Activated naive CD8-positive, alpha-beta T cell (primary cell): ENCODE measurements around the gene RAET1G.
"Not testable (repeated sequence)": the region's sequence is repeated elsewhere in the genome, so short reads cannot be mapped to it uniquely, and the experiment has no call there.

Experiments used
- H3K27ac Mint-ChIP-seq: one replicate; pipeline ENCODE4 v1.8.0; 2021; ENCODE audit warnings: mixed read lengths
- H3K27me3 Mint-ChIP-seq: one replicate; pipeline ENCODE4 v1.8.0; 2021; ENCODE audit warnings: mixed read lengths
- H3K36me3 Mint-ChIP-seq: one replicate; pipeline ENCODE4 v1.8.0; 2021; ENCODE audit warnings: mixed read lengths
- H3K4me1 Mint-ChIP-seq: one replicate; pipeline ENCODE4 v1.8.0; 2021; ENCODE audit warnings: low read depth, mixed read lengths
- H3K4me3 Mint-ChIP-seq: one replicate; pipeline ENCODE4 v1.8.0; 2021; ENCODE audit warnings: mild to moderate bottlenecking, mixed read lengths
- H3K9me3 Mint-ChIP-seq: one replicate; pipeline ENCODE4 v1.8.0; 2021; ENCODE audit warnings: low read depth, mixed read lengths

Gene RAET1G

GRCh38 chr6:149915970-149916865 lies 6.7 kb downstream of the RAET1G start:
- no peak overlapping the region for H3K27ac Mint-ChIP-seq
- H3K36me3 Mint-ChIP-seq: peaks cover 3% of the 10 kb centered on the region
- H3K4me1 Mint-ChIP-seq: no peaks in the 10 kb centered on the region
- H3K9me3 Mint-ChIP-seq: no peaks in the 10 kb centered on the region
- no peak overlapping the region for H3K4me3 Mint-ChIP-seq
- H3K27me3 Mint-ChIP-seq: peaks cover 21% of the 10 kb centered on the region

GRCh38 chr6:149913540-149914240 lies 9.2 kb downstream of the RAET1G start:
- Mint-ChIP-seq H3K27ac (no peak overlapping the region), H3K9me3 (no peaks in the 10 kb centered on the region), H3K36me3 (no peaks in the 10 kb centered on the region), H3K4me1 (no peaks in the 10 kb centered on the region), H3K27me3 (peaks cover 7% of the 10 kb centered on the region), H3K4me3 (no peak overlapping the region)

GRCh38 chr6:149913085-149913484 lies 9.8 kb downstream of the RAET1G start:
- no peak overlapping the region for H3K4me3 Mint-ChIP-seq
- H3K27ac Mint-ChIP-seq: no peak overlapping the region
- H3K4me1 Mint-ChIP-seq: no peaks in the 10 kb centered on the region
- H3K36me3 Mint-ChIP-seq: no peaks in the 10 kb centered on the region
- H3K27me3 Mint-ChIP-seq: peaks cover 6% of the 10 kb centered on the region
- H3K9me3 Mint-ChIP-seq: no peaks in the 10 kb centered on the region

GRCh38 chr6:149912680-149913079 lies 10.2 kb downstream of the RAET1G start:
- H3K36me3 Mint-ChIP-seq, H3K4me3 Mint-ChIP-seq, H3K27ac Mint-ChIP-seq, H3K4me1 Mint-ChIP-seq, H3K27me3 Mint-ChIP-seq, H3K9me3 Mint-ChIP-seq: not testable (repeated sequence)

- H3K4me3 Mint-ChIP-seq: no peak overlapping the region
- H3K27me3 Mint-ChIP-seq: peaks cover 6% of the 10 kb centered on the region
- H3K4me1 Mint-ChIP-seq: no peaks in the 10 kb centered on the region
- H3K27ac Mint-ChIP-seq: no peak overlapping the region
- H3K9me3 Mint-ChIP-seq: no peaks in the 10 kb centered on the region
- H3K36me3 Mint-ChIP-seq: no peaks in the 10 kb centered on the region
These were observed 12.2 kb downstream of the RAET1G start for GRCh38 chr6:149910721-149911151.

- Mint-ChIP-seq H3K27me3 (peaks cover 6% of the 10 kb centered on the region), H3K27ac (no peak overlapping the region), H3K9me3 (no peaks in the 10 kb centered on the region)
These were observed 13.0 kb downstream of the RAET1G start for GRCh38 chr6:149909701-149910470.

GRCh38 chr6:149908480-149908879 lies 14.4 kb downstream of the RAET1G start:
- not testable (repeated sequence) for H3K9me3 Mint-ChIP-seq, H3K27ac Mint-ChIP-seq, H3K36me3 Mint-ChIP-seq, H3K4me1 Mint-ChIP-seq, H3K4me3 Mint-ChIP-seq, H3K27me3 Mint-ChIP-seq

More at GRCh38 chr6:149909701-149910470, 13.0 kb downstream of the RAET1G start:
- Mint-ChIP-seq H3K36me3 (no peaks in the 10 kb centered on the region), H3K4me3 (no peak overlapping the region), H3K4me1 (no peaks in the 10 kb centered on the region)

- Mint-ChIP-seq H3K9me3 (no peaks in the 10 kb centered on the region), H3K27me3 (peaks cover 5% of the 10 kb centered on the region), H3K4me3 (no peak overlapping the region), H3K36me3 (no peaks in the 10 kb centered on the region), H3K4me1 (no peaks in the 10 kb centered on the region), H3K27ac (no peak overlapping the region)
These were observed 15.6 kb downstream of the RAET1G start for GRCh38 chr6:149907317-149907716.

- H3K27ac Mint-ChIP-seq: no peak overlapping the region
- no peaks in the 10 kb centered on the region for H3K9me3 Mint-ChIP-seq
- H3K4me1 Mint-ChIP-seq: no peaks in the 10 kb centered on the region
- no peak overlapping the region for H3K4me3 Mint-ChIP-seq
- no peaks in the 10 kb centered on the region for H3K36me3 Mint-ChIP-seq
- H3K27me3 Mint-ChIP-seq: peaks cover 3% of the 10 kb centered on the region
These were observed 16.5 kb downstream of the RAET1G start for GRCh38 chr6:149906405-149906804.

- Mint-ChIP-seq H3K36me3 (no peaks in the 10 kb centered on the region), H3K9me3 (no peaks in the 10 kb centered on the region), H3K27ac (no peak overlapping the region), H3K4me1 (no peaks in the 10 kb centered on the region), H3K4me3 (no peak overlapping the region), H3K27me3 (no peaks in the 10 kb centered on the region)
These were observed 17.0 kb downstream of the RAET1G start for GRCh38 chr6:149905911-149906371.

- no peak overlapping the region for H3K4me3 Mint-ChIP-seq
- no peaks in the 10 kb centered on the region for H3K27me3 Mint-ChIP-seq
- H3K9me3 Mint-ChIP-seq: no peaks in the 10 kb centered on the region
- no peaks in the 10 kb centered on the region for H3K4me1 Mint-ChIP-seq
- no peak overlapping the region for H3K27ac Mint-ChIP-seq
- H3K36me3 Mint-ChIP-seq: no peaks in the 10 kb centered on the region
These were observed 17.5 kb downstream of the RAET1G start for GRCh38 chr6:149905371-149905910.

- Mint-ChIP-seq H3K4me1 (no peaks in the 10 kb centered on the region), H3K9me3 (no peaks in the 10 kb centered on the region), H3K4me3 (no peak overlapping the region), H3K27me3 (no peaks in the 10 kb centered on the region), H3K36me3 (no peaks in the 10 kb centered on the region), H3K27ac (no peak overlapping the region)
These were observed 18.1 kb downstream of the RAET1G start for GRCh38 chr6:149904661-149905370.

- Mint-ChIP-seq H3K4me1 (no peaks in the 10 kb centered on the region), H3K27ac (no peak overlapping the region), H3K36me3 (no peaks in the 10 kb centered on the region), H3K4me3 (no peak overlapping the region), H3K9me3 (no peaks in the 10 kb centered on the region), H3K27me3 (no peaks in the 10 kb centered on the region)
These were observed 18.8 kb downstream of the RAET1G start for GRCh38 chr6:149903938-149904611.
